CD4-positive, alpha-beta T cell treated with Interleukin-4 for 4 hours (primary cell): ENCODE measurements around the gene PRUNE2.

Source experiments
- DNase-seq: peaks from one replicate; pipeline ENCODE4 v3.0.0-alpha.2; 2020

PRUNE2 gene

GRCh38 chr9:76901801-76902200 is 4.1 kb downstream of the PRUNE2 start:
- DNase-seq = no peak

GRCh38 chr9:76900884-76901440 is 5.0 kb downstream of the PRUNE2 start:
- DNase-seq = no peak

- DNase-seq = no peak
Measured at GRCh38 chr9:76898786-76899185, 7.1 kb downstream of the PRUNE2 start.

- no peak for DNase-seq
Measured at GRCh38 chr9:76897804-76898525, 7.9 kb downstream of the PRUNE2 start.

- DNase-seq = no peak
Measured at GRCh38 chr9:76896035-76896434, 9.9 kb downstream of the PRUNE2 start.

GRCh38 chr9:76895186-76895585 is 10.7 kb downstream of the PRUNE2 start:
- no peak for DNase-seq

GRCh38 chr9:76894198-76894597 is 11.7 kb downstream of the PRUNE2 start:
- no peak for DNase-seq

GRCh38 chr9:76893395-76893932 is 12.4 kb downstream of the PRUNE2 start:
- no peak for DNase-seq

- no peak for DNase-seq
Measured at GRCh38 chr9:76891874-76892273, 14.0 kb downstream of the PRUNE2 start.

- no peak for DNase-seq
Measured at GRCh38 chr9:76891279-76891678, 14.6 kb downstream of the PRUNE2 start.

GRCh38 chr9:76887951-76888350 is 18.0 kb downstream of the PRUNE2 start:
- DNase-seq = no peak

GRCh38 chr9:76887003-76887821 is 18.7 kb downstream of the PRUNE2 start:
- DNase-seq = no peak

GRCh38 chr9:76886318-76886717 is 19.6 kb downstream of the PRUNE2 start:
- no peak for DNase-seq

- DNase-seq = no peak
Measured at GRCh38 chr9:76884823-76885222, 21.1 kb downstream of the PRUNE2 start.

GRCh38 chr9:76883341-76883855 is 22.5 kb downstream of the PRUNE2 start:
- no peak for DNase-seq

GRCh38 chr9:76882686-76883085 is 23.2 kb downstream of the PRUNE2 start:
- no peak for DNase-seq

- no peak for DNase-seq
Measured at GRCh38 chr9:76880210-76880609, 25.7 kb downstream of the PRUNE2 start.

- no peak for DNase-seq
Measured at GRCh38 chr9:76878933-76879332, 27.0 kb downstream of the PRUNE2 start.

GRCh38 chr9:76877961-76878360 is 28.0 kb downstream of the PRUNE2 start:
- DNase-seq = no peak

- no peak for DNase-seq
Measured at GRCh38 chr9:76876098-76876497, 29.8 kb downstream of the PRUNE2 start.

GRCh38 chr9:76873821-76874220 is 32.1 kb downstream of the PRUNE2 start:
- DNase-seq = no peak

GRCh38 chr9:76873056-76873792 is 32.7 kb downstream of the PRUNE2 start:
- no peak for DNase-seq

GRCh38 chr9:76868897-76869296 is 37.0 kb downstream of the PRUNE2 start:
- no peak for DNase-seq
